H1 (cell line): Measurements from ENCODE around the gene RNF126.

Experiments used
- EZH2 ChIP-seq: fragments of 200-600 bp; sonication (generic); IDR thresholded peaks from 2 replicates; pipeline ENCODE4 v1.7.1; 2012; ENCODE audit warnings: low read depth, mild to moderate bottlenecking, moderate library complexity, low read length, inconsistent platforms; ENCODE audit not compliant: severe bottlenecking
- HDAC6 ChIP-seq: IDR thresholded peaks from one replicate; pipeline ENCODE4 v1.7.1; 2012; ENCODE audit warnings: low read depth, mild to moderate bottlenecking, inconsistent platforms, low read length, moderate library complexity
- JUN ChIP-seq: IDR thresholded peaks from 2 replicates; pipeline ENCODE4 v1.6.1; 2011; ENCODE audit warnings: low read depth, mild to moderate bottlenecking, improper control_type of control experiment, low read length
- MAX ChIP-seq: IDR thresholded peaks from 2 replicates; pipeline ENCODE4 v1.6.1; 2012; ENCODE audit warnings: inconsistent platforms
- POLR2A ChIP-seq, 2 experiments: IDR thresholded peaks; 1 replicate in 1 of 2; 2 replicates in 1 of 2; pipeline ENCODE4 v1.6.1; 2011; ENCODE audit warnings: low read depth in 2 of 2, low read length in 2 of 2, mild to moderate bottlenecking in 2 of 2; ENCODE audit errors: control extremely low read depth in 1 of 2
- TF ChIP-seq, protein P1 (sequence below), 3 experiments: IDR thresholded peaks; 1 replicate in 2 of 3; 2 replicates in 1 of 3; pipeline versions ENCODE4 v1.5.1 to v1.6.1; 2011; ENCODE audit warnings: low read length in 3 of 3, mild to moderate bottlenecking in 3 of 3, inconsistent platforms in 2 of 3, low read depth in 1 of 3, moderate library complexity in 1 of 3; ENCODE audit not compliant: insufficient read depth in 1 of 3; ENCODE audit errors: control extremely low read depth in 1 of 3
- TF ChIP-seq, protein P2 (sequence below): IDR thresholded peaks from 2 replicates; pipeline ENCODE4 v1.6.1; 2011; ENCODE audit warnings: low read length, improper control_type of control experiment

- TF ChIP-seq, protein P1, sequence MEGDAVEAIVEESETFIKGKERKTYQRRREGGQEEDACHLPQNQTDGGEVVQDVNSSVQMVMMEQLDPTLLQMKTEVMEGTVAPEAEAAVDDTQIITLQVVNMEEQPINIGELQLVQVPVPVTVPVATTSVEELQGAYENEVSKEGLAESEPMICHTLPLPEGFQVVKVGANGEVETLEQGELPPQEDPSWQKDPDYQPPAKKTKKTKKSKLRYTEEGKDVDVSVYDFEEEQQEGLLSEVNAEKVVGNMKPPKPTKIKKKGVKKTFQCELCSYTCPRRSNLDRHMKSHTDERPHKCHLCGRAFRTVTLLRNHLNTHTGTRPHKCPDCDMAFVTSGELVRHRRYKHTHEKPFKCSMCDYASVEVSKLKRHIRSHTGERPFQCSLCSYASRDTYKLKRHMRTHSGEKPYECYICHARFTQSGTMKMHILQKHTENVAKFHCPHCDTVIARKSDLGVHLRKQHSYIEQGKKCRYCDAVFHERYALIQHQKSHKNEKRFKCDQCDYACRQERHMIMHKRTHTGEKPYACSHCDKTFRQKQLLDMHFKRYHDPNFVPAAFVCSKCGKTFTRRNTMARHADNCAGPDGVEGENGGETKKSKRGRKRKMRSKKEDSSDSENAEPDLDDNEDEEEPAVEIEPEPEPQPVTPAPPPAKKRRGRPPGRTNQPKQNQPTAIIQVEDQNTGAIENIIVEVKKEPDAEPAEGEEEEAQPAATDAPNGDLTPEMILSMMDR (IDR thresholded peaks at IDR 0.05; ENCODE audit: control extremely low read depth in 1 of 3, insufficient read depth in 1 of 3, low read depth in 1 of 3, low read length in 3 of 3): no peak
- TF ChIP-seq JUN: no peak
- no peak for TF ChIP-seq EZH2
- TF ChIP-seq, protein P2, sequence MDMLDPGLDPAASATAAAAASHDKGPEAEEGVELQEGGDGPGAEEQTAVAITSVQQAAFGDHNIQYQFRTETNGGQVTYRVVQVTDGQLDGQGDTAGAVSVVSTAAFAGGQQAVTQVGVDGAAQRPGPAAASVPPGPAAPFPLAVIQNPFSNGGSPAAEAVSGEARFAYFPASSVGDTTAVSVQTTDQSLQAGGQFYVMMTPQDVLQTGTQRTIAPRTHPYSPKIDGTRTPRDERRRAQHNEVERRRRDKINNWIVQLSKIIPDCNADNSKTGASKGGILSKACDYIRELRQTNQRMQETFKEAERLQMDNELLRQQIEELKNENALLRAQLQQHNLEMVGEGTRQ: no peak
- TF ChIP-seq HDAC6: no peak
- no peak for TF ChIP-seq MAX
- TF ChIP-seq POLR2A (IDR thresholded peaks at IDR 0.05; ENCODE audit: control extremely low read depth in 1 of 2, low read depth in 2 of 2, low read length in 2 of 2): no peak
These were observed 14.7 kb downstream of the RNF126 start for GRCh38 chr19:648305-648704.
